HL-60 (cell line): ENCODE data around the gene ABAT.

ENCODE experiments used
- DNase-seq, 2 experiments: peaks; one replicate each; pipeline ENCODE4 v3.0.0-alpha.2; 2010 to 2020; ENCODE audit warnings: low read depth in 1 of 2, low spot score in 1 of 2
- H3K27ac ChIP-seq: fragments of 250-450 bp; sonication (Bioruptor Pico); replicated peaks from 2 replicates; pipeline ENCODE4 v1.5.1; 2020; ENCODE audit warnings: mild to moderate bottlenecking, moderate library complexity
- H3K27me3 ChIP-seq: fragments of 250-450 bp; sonication (Bioruptor Pico); 2 replicates; pipeline ENCODE4 v1.5.1; 2021; ENCODE audit warnings: mild to moderate bottlenecking, moderate library complexity; ENCODE audit not compliant: insufficient read depth, poor library complexity, severe bottlenecking
- H3K4me3 ChIP-seq: replicated peaks from 2 replicates; pipeline ENCODE4 v1.5.1; 2011; ENCODE audit warnings: mild to moderate bottlenecking, control low read depth, low read length; ENCODE audit not compliant: insufficient read depth
- CTCF ChIP-seq: IDR thresholded peaks from one replicate; pipeline ENCODE4 v1.5.1; 2011; ENCODE audit warnings: low read length, control low read depth, inconsistent platforms; ENCODE audit not compliant: insufficient read depth
- GABPA ChIP-seq: IDR thresholded peaks from 2 replicates; pipeline ENCODE4 v1.6.1; 2012; ENCODE audit warnings: low read depth
- POLR2AphosphoS5 ChIP-seq: IDR thresholded peaks from 2 replicates; pipeline ENCODE4 v1.6.1; 2012; ENCODE audit warnings: low read depth
- SPI1 ChIP-seq: IDR thresholded peaks from 2 replicates; pipeline ENCODE4 v1.6.1; 2012; ENCODE audit warnings: low read depth, mild to moderate bottlenecking, borderline replicate concordance
- TF ChIP-seq, protein P1 (sequence below): IDR thresholded peaks from 2 replicates; pipeline ENCODE4 v1.6.1; 2012; ENCODE audit warnings: low read depth; ENCODE audit not compliant: insufficient replicate concordance

ABAT gene

GRCh38 chr16:8752706-8753105 is 78.3 kb downstream of the ABAT start:
- TF ChIP-seq POLR2AphosphoS5 (no peak), CTCF (no peak), GABPA (no peak), SPI1 (no peak)
- TF ChIP-seq, protein P1, sequence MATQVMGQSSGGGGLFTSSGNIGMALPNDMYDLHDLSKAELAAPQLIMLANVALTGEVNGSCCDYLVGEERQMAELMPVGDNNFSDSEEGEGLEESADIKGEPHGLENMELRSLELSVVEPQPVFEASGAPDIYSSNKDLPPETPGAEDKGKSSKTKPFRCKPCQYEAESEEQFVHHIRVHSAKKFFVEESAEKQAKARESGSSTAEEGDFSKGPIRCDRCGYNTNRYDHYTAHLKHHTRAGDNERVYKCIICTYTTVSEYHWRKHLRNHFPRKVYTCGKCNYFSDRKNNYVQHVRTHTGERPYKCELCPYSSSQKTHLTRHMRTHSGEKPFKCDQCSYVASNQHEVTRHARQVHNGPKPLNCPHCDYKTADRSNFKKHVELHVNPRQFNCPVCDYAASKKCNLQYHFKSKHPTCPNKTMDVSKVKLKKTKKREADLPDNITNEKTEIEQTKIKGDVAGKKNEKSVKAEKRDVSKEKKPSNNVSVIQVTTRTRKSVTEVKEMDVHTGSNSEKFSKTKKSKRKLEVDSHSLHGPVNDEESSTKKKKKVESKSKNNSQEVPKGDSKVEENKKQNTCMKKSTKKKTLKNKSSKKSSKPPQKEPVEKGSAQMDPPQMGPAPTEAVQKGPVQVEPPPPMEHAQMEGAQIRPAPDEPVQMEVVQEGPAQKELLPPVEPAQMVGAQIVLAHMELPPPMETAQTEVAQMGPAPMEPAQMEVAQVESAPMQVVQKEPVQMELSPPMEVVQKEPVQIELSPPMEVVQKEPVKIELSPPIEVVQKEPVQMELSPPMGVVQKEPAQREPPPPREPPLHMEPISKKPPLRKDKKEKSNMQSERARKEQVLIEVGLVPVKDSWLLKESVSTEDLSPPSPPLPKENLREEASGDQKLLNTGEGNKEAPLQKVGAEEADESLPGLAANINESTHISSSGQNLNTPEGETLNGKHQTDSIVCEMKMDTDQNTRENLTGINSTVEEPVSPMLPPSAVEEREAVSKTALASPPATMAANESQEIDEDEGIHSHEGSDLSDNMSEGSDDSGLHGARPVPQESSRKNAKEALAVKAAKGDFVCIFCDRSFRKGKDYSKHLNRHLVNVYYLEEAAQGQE, result no peak
- Histone ChIP-seq H3K4me3 (no peak overlapping the region), H3K27ac (no peak overlapping the region)

GRCh38 chr16:8753416-8754054 is 79.1 kb downstream of the ABAT start:
- Histone ChIP-seq H3K4me3 (no peak overlapping the region), H3K27me3 (no peaks in the 10 kb centered on the region), H3K27ac (no peak overlapping the region)
- TF ChIP-seq GABPA, result no peak
- TF ChIP-seq, protein P1, result no peak
- TF ChIP-seq CTCF, result no peak
- TF ChIP-seq POLR2AphosphoS5, result no peak
- TF ChIP-seq SPI1, result no peak
- DNase-seq, result no peak

More at GRCh38 chr16:8752706-8753105, 78.3 kb downstream of the ABAT start:
- no peaks in the 10 kb centered on the region for H3K27me3 ChIP-seq
- no peak for DNase-seq

DNA sequence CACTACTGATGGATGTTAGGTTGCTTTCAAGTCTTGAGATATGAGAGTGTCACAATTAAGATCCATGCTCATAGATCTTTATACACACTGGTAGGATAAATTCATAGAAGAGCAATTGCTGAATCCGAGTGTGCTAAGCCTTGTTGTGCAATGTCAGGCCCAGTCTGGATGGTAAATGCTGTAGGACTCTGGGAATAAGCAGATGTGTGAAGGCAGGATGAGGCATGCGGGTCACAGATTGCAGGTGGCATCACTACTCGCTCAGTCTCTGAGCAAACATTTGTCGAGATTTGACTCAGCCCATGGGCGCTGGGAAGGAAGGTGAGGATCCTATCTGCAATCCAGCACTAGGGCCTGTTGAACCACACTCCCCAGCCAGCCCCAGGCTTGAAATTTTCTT is 82.3 kb downstream of the ABAT start:
- Histone ChIP-seq H3K27ac (no peak overlapping the region), H3K27me3 (no peaks in the 10 kb centered on the region), H3K4me3 (no peak overlapping the region)
- TF ChIP-seq CTCF (no peak), POLR2AphosphoS5 (no peak), GABPA (no peak), SPI1 (no peak)
- TF ChIP-seq, protein P1, result no peak
- DNase-seq, result no peak
